CD14-positive monocyte (primary cell): ENCODE measurements around the gene MAP3K19. TPM values are rescaled to one million over a fixed set of nuclear protein-coding genes. Genes with fewer than 3 reads are reported as not detected.

Experiments
- DNase-seq, 3 donors: peaks; one replicate each; pipeline ENCODE4 v3.0.0-alpha.2; 2011 to 2022
- H2AFZ ChIP-seq: 2 replicates; pipeline ENCODE4 v1.6.0; 2012; ENCODE audit warnings: mild to moderate bottlenecking, low read depth, low read length, inconsistent platforms; ENCODE audit not compliant: insufficient read depth, poor library complexity, severe bottlenecking
- H3K27ac ChIP-seq, 2 donors: 1 replicate in 1 of 2; 2 replicates in 1 of 2; pipeline ENCODE4 v1.5.1; 2012 to 2013; ENCODE audit warnings: low read length in 2 of 2, control low read depth in 1 of 2, inconsistent platforms in 1 of 2, low read depth in 1 of 2, mild to moderate bottlenecking in 1 of 2
- H3K27me3 ChIP-seq, 2 donors: one replicate each; pipeline versions ENCODE4 v1.6.0 to v1.6.1; 2011 to 2013; ENCODE audit warnings: low read length in 2 of 2; ENCODE audit not compliant: control insufficient read depth in 2 of 2, insufficient read depth in 2 of 2
- H3K36me3 ChIP-seq, 2 donors: replicated peaks in 1 of 2; 1 replicate in 1 of 2; 2 replicates in 1 of 2; pipeline versions ENCODE4 v1.5.1 to v1.6.1; 2012 to 2013; ENCODE audit warnings: low read length in 2 of 2, control low read depth in 1 of 2, inconsistent platforms in 1 of 2, mild to moderate bottlenecking in 1 of 2; ENCODE audit not compliant: insufficient read depth in 2 of 2, control insufficient read depth in 1 of 2
- H3K4me1 ChIP-seq, 2 donors: 1 replicate in 1 of 2; 2 replicates in 1 of 2; pipeline versions ENCODE4 v1.5.1 to v1.6.1; 2012 to 2013; ENCODE audit warnings: low read length in 2 of 2, control low read depth in 1 of 2, inconsistent platforms in 1 of 2, mild to moderate bottlenecking in 1 of 2, moderate library complexity in 1 of 2; ENCODE audit not compliant: insufficient read depth in 2 of 2, control insufficient read depth in 1 of 2
- H3K4me2 ChIP-seq: replicated peaks from 2 replicates; pipeline ENCODE3; 2012; ENCODE audit warnings: low read length, moderate library complexity, mild to moderate bottlenecking; ENCODE audit not compliant: poor library complexity, severe bottlenecking; ENCODE audit errors: extremely low read depth
- H3K4me3 ChIP-seq, 3 experiments: fragments of 200-600 bp in 1 of 3; sonication (generic) in 1 of 3; replicated peaks in 1 of 3; 1 replicate in 2 of 3; 2 replicates in 1 of 3; pipeline ENCODE4 v1.5.1; 2011 to 2013; ENCODE audit warnings: low read length in 3 of 3, mild to moderate bottlenecking in 3 of 3, control low read depth in 2 of 3, low read depth in 2 of 3, inconsistent platforms in 1 of 3, moderate library complexity in 1 of 3
- H3K79me2 ChIP-seq: 2 replicates; pipeline ENCODE4 v1.6.0; 2012; ENCODE audit warnings: mild to moderate bottlenecking, control low read depth, inconsistent platforms, low read length, moderate library complexity; ENCODE audit not compliant: insufficient read depth
- H3K9ac ChIP-seq: 2 replicates; pipeline ENCODE4 v1.6.0; 2017; ENCODE audit warnings: low read length, mild to moderate bottlenecking; ENCODE audit not compliant: insufficient read depth, poor library complexity, severe bottlenecking
- H3K9me3 ChIP-seq, 2 donors: replicated peaks in 1 of 2; 1 replicate in 1 of 2; 2 replicates in 1 of 2; pipeline versions ENCODE4 v1.5.1 to v1.6.1; 2012 to 2013; ENCODE audit warnings: low read length in 2 of 2, control low read depth in 1 of 2; ENCODE audit not compliant: control insufficient read depth in 1 of 2, insufficient read depth in 1 of 2
- H4K20me1 ChIP-seq: 2 replicates; pipeline ENCODE4 v1.6.0; 2012; ENCODE audit warnings: mild to moderate bottlenecking, low read length, control low read depth, moderate library complexity; ENCODE audit not compliant: insufficient read depth
- H3K27ac Mint-ChIP-seq, 7 donors: one replicate each; pipeline ENCODE4 v1.8.0; 2020; ENCODE audit warnings: mild to moderate bottlenecking in 7 of 7, mixed read lengths in 7 of 7, moderate library complexity in 6 of 7, inconsistent platforms in 2 of 7
- H3K27me3 Mint-ChIP-seq, 3 donors: one replicate each; pipeline ENCODE4 v1.8.0; 2021 to 2022; ENCODE audit warnings: low read depth in 3 of 3, mild to moderate bottlenecking in 3 of 3, mixed read lengths in 3 of 3, moderate library complexity in 3 of 3, inconsistent platforms in 1 of 3
- H3K36me3 Mint-ChIP-seq, 2 donors: one replicate each; pipeline ENCODE4 v1.8.0; 2020; ENCODE audit warnings: mixed read lengths in 2 of 2, inconsistent platforms in 1 of 2, mild to moderate bottlenecking in 1 of 2
- H3K4me1 Mint-ChIP-seq: one replicate; pipeline ENCODE4 v1.8.0; 2020; ENCODE audit warnings: mild to moderate bottlenecking, mixed read lengths
- H3K4me3 Mint-ChIP-seq, 2 donors: one replicate each; pipeline ENCODE4 v1.8.0; 2020; ENCODE audit warnings: mild to moderate bottlenecking in 2 of 2, mixed read lengths in 2 of 2, moderate library complexity in 1 of 2
- H3K9me3 Mint-ChIP-seq, 7 donors: one replicate each; pipeline ENCODE4 v1.8.0; 2020 to 2022; ENCODE audit warnings: mixed read lengths in 7 of 7, mild to moderate bottlenecking in 6 of 7, moderate library complexity in 6 of 7, inconsistent platforms in 2 of 7
- CTCF ChIP-seq: fragments of 200-600 bp; IDR thresholded peaks from one replicate; pipeline ENCODE4 v1.8.0; 2022; ENCODE audit warnings: antibody characterized with exemption, mild to moderate bottlenecking
- WGBS: methylation state at CpG from one replicate; pipeline ENCODE4 v1.1.5; 2013; ENCODE audit warnings: missing lambda C conversion rate; ENCODE audit not compliant: insufficient coverage; 5-methylcytosine and 5-hydroxymethylcytosine counted together
- intact Hi-C, 2 donors: fragments of 100-400 bp; cut with micrococcal nuclease; formaldehyde crosslinking; loops; one replicate each; pipeline versions ENCODE4 v1.15.0 to v1.15.1; 2023
- polyA plus RNA-seq, 3 donors: library from polyadenylated mRNA; depleted of rRNA in 1 of 3; unstranded in 2 of 3; stranded (reverse) in 1 of 3; fragments of 300-500 nt in 2 of 3; fragments of >200 nt in 1 of 3; fragmentation: Illumina TruSeq in 2 of 3; gene quantifications; 1 replicate in 2 of 3; 2 replicates in 1 of 3; pipeline ENCODE4 v1.2.3, GENCODE V29; 2012 to 2021

Gene MAP3K19
- polyA plus RNA-seq, 3 donors: not detected

- Histone ChIP-seq H3K36me3 (no peaks in the 10 kb centered on the region), H2AFZ (peak overlapping the region; percentile 93), H3K27me3 (no peaks in the 10 kb centered on the region), H3K4me2 (peak overlapping the region; percentile 95), H3K9ac (peak overlapping the region; percentile 95), H3K27ac (peak overlapping the region; percentile 98), H3K4me3 (peak overlapping the region; percentile 90 to 95 (median 92)), H3K9me3 (no peaks in the 10 kb centered on the region), H3K4me1 (peaks cover 18 to 40% of the 10 kb centered on the region in 2 donors), H3K79me2 (peaks cover 46% of the 10 kb centered on the region), H4K20me1 (peaks cover 31% of the 10 kb centered on the region)
- peaks cover 0 to 3% of the 10 kb centered on the region in 2 donors for H3K36me3 Mint-ChIP-seq
- WGBS: 17% methylated on average over 7 of the region's 16 CpGs
- DNase-seq: peak in 1 of 3 donors; percentile 14
- TF ChIP-seq CTCF: no peak
- peak overlapping the region; percentile 96 to 99 (median 99) for H3K27ac Mint-ChIP-seq
- H3K9me3 Mint-ChIP-seq: peaks cover 0 to 9% (median 3%) of the 10 kb centered on the region in 7 donors
- peak overlapping the region; percentile 98 for H3K4me3 Mint-ChIP-seq
- peaks cover 20% of the 10 kb centered on the region for H3K4me1 Mint-ChIP-seq
- intact Hi-C loops: loop anchor here (5.0 to 10.0 kb wide), 5 partner anchors 137 to 795 kb away; partner anchors contain the start of genes R3HDM1 (in 2 of the 2), ZRANB3 (in 2 of the 2) and RAB3GAP1 (in 1 of the 2)
- peaks cover 0 to 1% (median 0%) of the 10 kb centered on the region in 3 donors for H3K27me3 Mint-ChIP-seq
These were observed 129.8 kb downstream of the MAP3K19 start for GRCh38 chr2:134917360-134917865.

Other genes starting within 250 kb of the MAP3K19 start
- not detected for gene ACMSD, start 208.8 kb downstream of the MAP3K19 start, polyA plus RNA-seq
- gene CCNT2, start 128.6 kb downstream of the MAP3K19 start, polyA plus RNA-seq: 10 to 100 TPM in 2 of 3 donors, 1 to 10 TPM in 1; 8.3 to 20.5 (median 12.2) TPM
- 10 to 100 TPM in 2 of 3 donors, 1 to 10 TPM in 1; 8.0 to 17.4 (median 11.3) TPM for gene RAB3GAP1, start 4.8 kb upstream of the MAP3K19 start, polyA plus RNA-seq